ENCODE results near the gene ZNF423.
"Not testable (repeated sequence)": the region's sequence is repeated elsewhere in the genome, so short reads cannot be mapped to it uniquely, and the experiment has no call there.

The ZNF423 gene

DNA sequence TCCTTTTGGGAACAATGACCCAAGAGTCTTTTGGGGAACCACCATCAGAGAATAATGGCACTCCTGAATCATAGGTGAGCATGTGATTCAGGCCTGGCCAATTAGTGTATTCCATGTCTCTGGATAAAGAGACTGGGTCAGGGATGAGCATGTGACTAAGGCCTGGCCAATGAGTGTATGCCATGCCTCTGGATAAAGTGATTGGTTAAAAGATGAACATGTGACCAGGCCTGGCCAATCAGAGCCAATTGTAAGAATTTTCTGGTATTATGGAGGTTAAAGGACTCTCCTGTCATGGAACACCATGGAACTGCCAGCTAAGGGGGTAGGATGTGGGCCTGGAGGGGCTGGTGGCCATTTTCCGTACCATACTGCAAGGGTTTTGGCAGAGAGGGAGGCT is 288.0 kb downstream of the ZNF423 start:
- DNase-seq, result no peak

- no peak for DNase-seq
Measured at GRCh38 chr16:49566432-49566831, 289.5 kb downstream of the ZNF423 start.

DNA sequence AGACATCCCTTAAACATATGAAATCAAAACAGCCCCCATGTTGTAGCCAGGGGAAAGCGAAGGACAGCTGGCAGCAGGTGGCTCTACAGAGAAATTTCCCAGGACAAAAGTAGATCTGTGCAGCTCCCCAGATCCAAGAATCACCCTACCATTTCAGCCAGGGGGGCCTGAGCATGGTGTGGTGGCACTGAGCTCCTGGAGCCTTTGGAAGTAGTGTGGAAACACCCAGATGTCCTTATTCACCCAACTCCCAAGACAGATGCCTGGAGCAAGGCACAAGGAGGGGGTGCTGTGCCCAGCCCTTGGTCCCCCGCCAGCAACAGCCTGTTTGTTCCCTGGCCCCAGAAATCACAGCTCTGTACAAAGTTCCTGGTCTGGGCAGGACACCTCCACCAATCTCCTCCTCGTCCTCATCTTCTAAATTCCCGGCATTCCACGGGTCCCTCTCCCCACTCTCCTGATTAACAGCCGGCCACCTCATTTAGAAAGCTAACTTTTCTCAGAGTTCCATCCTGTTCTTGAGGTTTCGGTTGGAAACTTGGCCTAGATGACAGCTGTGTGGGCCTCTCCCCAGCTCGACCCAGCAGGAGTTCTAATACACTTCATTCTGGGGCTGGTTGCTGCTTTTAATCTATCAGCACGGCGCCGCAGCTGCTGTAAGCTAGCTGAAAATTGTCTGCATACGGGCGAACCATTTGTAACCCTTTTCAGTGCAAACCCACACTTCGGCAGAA is 291.2 kb downstream of the ZNF423 start:
- DNase-seq, result no peak

DNA sequence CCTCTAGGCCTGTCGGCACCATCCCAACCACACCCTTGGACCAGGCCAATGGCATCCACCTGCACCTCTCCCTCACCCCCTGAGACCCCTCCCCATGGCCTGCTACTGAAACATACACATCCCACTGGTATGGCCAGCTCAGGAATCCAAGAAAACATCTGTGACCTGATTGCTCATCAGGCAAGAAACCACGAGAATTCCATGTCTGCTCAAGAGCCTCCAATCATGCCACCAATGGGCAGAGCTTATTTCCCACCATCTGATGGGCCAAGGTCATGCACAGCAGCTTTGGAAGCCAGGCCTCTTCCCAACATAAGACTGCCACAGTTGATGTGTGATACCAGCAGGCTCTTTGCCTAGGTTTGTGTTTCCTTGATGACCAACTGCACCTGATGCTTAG is 292.2 kb downstream of the ZNF423 start:
- DNase-seq, result no peak

DNA sequence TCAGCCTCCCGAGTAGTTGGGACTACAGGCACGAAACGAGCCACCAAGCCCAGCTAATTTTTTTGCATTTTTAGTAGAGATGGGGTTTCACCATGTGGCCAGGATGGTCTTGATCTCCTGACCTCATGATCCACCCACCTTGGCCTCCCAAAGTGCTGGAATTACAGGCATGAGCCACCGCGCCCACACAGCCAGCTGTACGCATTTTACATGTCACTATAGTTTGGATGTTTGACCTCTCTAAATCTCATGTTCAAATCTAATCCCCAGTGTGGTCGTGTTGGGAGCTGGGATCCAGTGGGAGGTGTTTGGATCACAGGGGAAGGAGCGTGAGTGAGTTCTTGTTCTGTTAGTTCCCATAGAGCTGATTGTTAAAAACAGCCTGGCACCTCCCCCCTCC is 293.0 kb downstream of the ZNF423 start:
- not testable (repeated sequence) for DNase-seq

DNA sequence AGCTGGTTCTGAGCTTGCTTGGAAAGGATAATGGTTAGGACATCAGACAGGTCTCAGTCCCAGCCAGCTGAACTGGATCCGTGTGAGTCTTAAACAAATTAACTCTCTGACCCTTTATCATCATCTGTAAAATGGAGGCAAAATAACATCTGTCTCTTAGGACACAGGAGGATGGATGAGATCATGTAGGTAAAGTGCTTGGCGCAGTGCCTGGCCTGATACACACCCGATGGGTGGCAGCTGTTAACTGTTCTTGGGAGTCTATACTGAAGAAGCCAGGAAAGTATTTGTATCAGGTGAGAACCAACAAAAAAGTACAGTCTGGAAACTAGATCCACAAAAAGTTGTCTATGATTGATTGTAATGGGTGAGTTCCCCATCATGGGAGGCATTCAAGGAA is 293.7 kb downstream of the ZNF423 start:
- no peak for DNase-seq

- DNase-seq, result no peak
Measured at GRCh38 chr16:49560004-49560830, 295.7 kb downstream of the ZNF423 start.

DNA sequence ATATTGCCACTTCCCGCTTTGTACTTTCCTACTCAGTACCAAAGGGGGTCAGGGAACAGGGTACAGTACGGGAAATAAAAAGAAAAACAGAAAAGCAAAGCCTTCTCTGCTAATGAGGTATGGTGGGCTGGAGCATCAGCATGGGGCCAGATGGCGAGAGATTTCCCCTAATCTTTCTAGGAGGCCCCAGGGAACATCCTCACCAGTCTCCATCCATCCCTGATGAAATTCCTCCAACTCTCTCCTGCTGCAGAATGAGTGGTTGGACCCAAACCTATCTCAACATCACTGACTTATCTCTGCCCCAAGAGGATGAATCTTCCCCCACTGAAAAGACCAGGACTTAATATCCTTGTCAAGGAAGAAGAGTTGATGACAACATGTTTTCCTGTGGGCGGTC is 296.7 kb downstream of the ZNF423 start:
- no peak for DNase-seq

DNA sequence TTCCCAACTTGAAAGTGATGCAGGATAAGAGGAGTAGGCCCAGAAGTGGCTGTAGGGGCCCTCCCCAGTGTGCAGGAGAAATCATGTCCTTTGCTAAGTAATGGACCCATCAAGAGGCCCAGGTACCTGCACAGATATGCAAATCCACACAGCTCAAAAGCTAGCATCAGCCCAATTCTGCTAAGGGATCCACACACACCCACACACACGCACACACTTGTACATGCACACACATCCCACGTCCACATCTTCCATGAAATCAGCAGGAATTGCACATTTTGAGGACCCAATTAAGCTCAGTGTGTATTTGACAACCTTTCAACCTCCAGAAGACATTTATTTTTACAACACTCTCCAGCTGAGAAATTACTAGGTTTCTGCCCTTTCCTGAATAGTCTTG is 297.5 kb downstream of the ZNF423 start:
- no peak for DNase-seq

- no peak for DNase-seq
Measured at GRCh38 chr16:49556606-49557446, 299.1 kb downstream of the ZNF423 start.

GRCh38 chr16:49556249-49556605 is 299.7 kb downstream of the ZNF423 start:
- DNase-seq, result no peak

DNA sequence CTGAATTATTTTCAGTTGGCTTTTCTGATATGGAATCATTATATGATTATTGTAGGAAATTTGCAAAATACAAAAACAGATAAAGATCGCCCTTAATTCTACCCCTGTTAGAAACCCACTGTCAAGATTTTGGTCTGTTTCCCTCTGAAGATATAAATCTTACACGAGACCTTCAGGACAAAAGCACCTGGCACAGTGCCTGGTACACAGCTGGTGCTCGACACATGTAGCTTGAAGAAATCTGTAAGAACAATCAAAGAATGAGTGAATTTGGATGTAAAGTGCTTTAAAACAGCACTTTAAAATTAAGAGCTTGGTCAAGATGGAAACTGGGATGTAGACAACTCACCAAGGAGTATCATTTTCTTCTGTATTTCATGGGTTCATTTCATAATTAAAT is 301.2 kb downstream of the ZNF423 start:
- DNase-seq, result no peak

DNA sequence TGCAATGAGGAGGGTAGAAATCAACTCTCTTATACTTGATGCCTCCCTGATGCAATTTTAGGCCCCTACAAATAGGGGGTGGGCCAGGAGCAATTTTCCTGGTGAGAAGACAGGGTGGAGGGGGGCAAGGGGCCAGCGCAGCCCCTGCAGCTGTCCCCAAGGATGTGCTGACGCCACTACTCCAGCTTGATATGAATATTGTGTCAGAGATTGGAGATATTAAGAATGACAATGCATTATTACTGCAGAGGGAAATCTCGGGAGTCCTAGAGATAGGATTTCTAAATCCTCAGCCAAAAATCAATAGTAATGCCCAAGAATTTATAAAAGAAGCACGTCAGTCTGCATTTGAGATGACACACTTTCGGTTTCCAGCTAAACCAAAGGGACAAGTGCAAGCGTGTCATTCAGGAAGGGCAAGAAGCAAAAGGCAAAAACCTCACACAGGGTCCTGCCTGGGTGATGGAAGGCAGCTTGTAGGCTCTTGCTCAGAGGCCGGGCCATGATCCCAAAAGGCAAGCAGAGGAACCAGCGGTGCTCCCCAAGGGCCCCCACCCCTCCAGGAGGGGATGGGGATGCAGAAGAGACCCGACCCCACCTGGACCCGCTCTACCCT is 303.5 kb downstream of the ZNF423 start:
- DNase-seq, result no peak

DNA sequence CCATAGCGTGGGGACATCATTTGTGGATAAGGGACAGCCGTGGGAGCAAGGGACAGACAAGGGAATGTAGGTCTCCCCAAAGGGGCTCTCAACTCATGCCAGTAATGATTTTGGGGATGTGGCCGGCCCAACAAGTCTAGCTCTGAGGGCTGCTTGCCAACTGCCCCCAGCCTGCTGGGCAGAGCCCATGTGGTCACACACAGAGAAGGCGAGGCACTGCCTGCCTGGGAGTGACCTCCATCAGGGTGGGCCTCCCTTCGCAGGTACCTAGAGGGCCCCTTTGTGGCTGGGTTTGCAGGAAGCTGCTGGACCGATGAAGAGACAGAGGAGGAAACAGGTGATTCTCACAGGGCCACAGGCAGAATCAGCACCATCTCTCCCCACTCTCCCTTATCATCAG is 305.2 kb downstream of the ZNF423 start:
- DNase-seq, result no peak

DNA sequence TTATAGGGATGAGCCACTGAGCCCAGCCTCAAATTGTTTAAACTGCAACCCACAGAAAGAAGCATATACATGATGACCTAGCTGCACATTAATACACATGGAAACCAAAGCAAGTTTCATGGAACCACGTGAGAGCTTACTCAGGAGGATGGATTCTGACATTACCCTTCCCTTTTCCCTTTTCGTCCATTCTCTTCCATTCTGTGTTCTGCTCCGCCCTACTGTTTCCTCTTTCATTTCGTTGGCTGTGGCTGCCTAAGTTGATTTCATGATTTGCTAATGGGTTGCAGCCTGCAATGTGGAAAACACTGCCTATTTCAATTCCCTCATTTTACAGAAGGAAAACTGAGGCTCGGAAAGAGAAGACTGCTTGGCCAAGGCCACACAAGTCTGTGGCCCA is 305.8 kb downstream of the ZNF423 start:
- no peak for DNase-seq

DNA sequence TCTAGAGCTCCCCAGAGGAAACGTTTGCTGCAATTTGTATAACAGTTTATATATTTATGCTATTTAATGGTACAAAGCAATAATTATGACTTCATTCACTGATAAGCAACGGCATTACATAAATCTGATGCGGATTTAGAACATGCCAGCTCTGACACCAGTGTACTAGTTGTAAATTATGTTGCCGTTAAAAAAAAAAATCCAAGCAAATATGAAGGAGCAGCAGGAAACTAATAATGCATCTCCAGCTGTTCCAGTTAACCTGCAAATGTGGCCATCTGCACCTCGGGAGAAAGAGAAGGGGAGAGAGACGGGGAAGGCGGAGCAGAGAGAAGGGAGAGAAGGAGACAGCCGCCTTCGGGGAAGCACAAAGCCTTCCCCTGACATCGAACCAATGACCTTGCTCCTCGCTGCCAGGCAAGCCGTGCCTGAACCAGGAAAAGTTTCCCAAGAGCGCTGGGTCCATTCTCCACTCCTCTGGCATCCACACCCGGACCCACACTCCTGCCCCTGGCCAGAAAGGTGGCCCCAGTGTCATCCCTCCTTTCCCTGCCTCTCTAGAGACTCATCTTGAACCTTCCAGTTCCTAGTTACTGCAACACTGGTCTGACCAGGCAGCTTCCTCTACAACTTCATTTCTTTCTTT is 307.5 kb downstream of the ZNF423 start:
- no peak for DNase-seq

GRCh38 chr16:49547448-49547847 is 308.5 kb downstream of the ZNF423 start:
- DNase-seq, result no peak

- DNase-seq, result no peak
Measured at GRCh38 chr16:49546735-49547134, 309.2 kb downstream of the ZNF423 start.

DNA sequence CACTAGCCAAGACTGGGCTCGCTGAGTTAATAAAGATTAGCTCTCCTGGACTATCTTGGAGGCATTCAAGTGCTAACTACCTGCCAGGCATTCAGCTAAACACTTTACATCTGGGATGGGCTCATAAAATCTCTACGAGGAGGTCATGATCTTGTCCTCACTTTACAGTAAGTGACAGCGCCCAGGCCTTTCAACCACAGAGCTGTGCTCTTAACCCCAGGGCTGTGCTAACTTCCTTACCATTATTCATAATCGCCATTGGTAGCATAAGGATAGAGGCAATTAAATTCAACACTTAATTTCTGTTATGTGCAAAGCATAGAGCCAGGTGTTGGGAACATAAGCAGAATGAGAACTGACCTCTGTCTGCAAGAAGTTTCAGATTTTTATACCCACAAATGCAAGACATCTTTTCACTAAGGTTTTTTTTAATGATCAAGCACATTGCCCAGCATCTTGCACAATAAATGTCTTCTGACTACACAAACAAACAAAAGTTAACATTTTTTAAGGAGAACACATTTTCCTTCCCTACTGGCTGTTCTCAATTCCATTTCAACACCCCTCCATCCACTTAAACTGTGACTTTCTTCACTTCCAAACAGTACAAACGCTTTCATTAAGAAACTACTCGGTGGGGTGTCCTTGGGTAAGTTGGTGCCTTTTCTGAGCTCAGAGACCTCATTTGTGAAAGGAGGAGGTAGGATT is 310.0 kb downstream of the ZNF423 start:
- no peak for DNase-seq

GRCh38 chr16:49545243-49545642 is 310.7 kb downstream of the ZNF423 start:
- no peak for DNase-seq

DNA sequence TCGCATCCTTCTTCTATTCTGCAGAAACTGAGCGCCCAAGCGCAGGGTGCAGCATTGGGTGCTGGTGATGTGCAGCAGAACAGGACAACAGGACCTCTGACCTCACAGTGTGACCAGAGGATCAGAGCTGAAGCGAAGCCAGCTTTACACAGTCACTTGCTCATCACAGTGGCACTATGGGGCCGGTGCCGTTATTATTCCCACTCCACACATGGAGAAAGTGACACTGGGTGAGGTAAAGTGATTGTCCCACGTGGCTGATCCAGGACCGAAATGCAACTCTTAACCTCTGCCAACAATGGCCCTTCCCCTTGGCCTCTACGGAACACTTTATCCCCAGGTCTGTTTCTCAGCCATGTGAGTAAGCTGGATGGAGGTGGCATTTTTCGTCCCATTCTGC is 311.1 kb downstream of the ZNF423 start:
- DNase-seq, result no peak

DNA sequence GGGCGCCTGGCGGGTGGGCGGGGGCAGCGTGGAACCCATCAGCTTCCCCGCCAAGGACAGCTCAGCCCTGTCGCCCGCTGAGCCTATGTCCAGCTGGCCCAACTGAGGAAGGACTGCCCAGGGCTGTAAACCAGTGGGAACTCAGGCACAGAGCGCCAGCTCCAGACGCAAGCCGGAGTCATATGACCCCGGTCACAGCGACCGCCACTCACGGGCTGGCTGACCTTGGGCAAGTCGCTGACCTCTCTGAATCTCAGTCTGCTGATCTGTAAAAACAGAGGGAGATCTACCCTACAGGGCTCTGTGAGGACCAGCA is 312.3 kb downstream of the ZNF423 start:
- DNase-seq, result no peak

All from CD4-positive, alpha-beta T cell treated with Interleukin-15 for 1 hour (primary cell).